Effector CD4-positive, alpha-beta T cell (primary cell): ENCODE measurements around the gene XYLT1.

ENCODE experiments used
- DNase-seq: peaks from one replicate; pipeline ENCODE4 v3.0.0-alpha.2; 2020

Gene XYLT1

GRCh38 chr16:17246974-17247732 lies 223.6 kb downstream of the XYLT1 start:
- DNase-seq = no peak

- DNase-seq = no peak
Observed at GRCh38 chr16:17246268-17246885, 224.4 kb downstream of the XYLT1 start.

GRCh38 chr16:17245776-17246175 lies 225.0 kb downstream of the XYLT1 start:
- DNase-seq = no peak

GRCh38 chr16:17244872-17245551 lies 225.7 kb downstream of the XYLT1 start:
- DNase-seq = no peak

- no peak for DNase-seq
Observed at GRCh38 chr16:17241264-17241835, 229.4 kb downstream of the XYLT1 start.

- DNase-seq = no peak
Observed at GRCh38 chr16:17238285-17239028, 232.3 kb downstream of the XYLT1 start.

- no peak for DNase-seq
Observed at GRCh38 chr16:17237350-17237944, 233.3 kb downstream of the XYLT1 start.

- DNase-seq = no peak
Observed at GRCh38 chr16:17235147-17235815, 235.5 kb downstream of the XYLT1 start.

- no peak for DNase-seq
Observed at GRCh38 chr16:17233318-17234002, 237.3 kb downstream of the XYLT1 start.

GRCh38 chr16:17232487-17232886 lies 238.3 kb downstream of the XYLT1 start:
- DNase-seq = no peak

GRCh38 chr16:17231972-17232371 lies 238.8 kb downstream of the XYLT1 start:
- DNase-seq = no peak

- no peak for DNase-seq
Observed at GRCh38 chr16:17230932-17231581, 239.7 kb downstream of the XYLT1 start.

- DNase-seq = no peak
Observed at GRCh38 chr16:17229766-17230165, 241.0 kb downstream of the XYLT1 start.

GRCh38 chr16:17229131-17229530 lies 241.6 kb downstream of the XYLT1 start:
- DNase-seq = no peak

- no peak for DNase-seq
Observed at GRCh38 chr16:17228708-17229055, 242.1 kb downstream of the XYLT1 start.

GRCh38 chr16:17228048-17228707 lies 242.6 kb downstream of the XYLT1 start:
- DNase-seq = no peak

GRCh38 chr16:17227278-17227677 lies 243.5 kb downstream of the XYLT1 start:
- no peak for DNase-seq

- DNase-seq = no peak
Observed at GRCh38 chr16:17225541-17225940, 245.2 kb downstream of the XYLT1 start.

GRCh38 chr16:17224879-17225281 lies 245.9 kb downstream of the XYLT1 start:
- no peak for DNase-seq

- DNase-seq = no peak
Observed at GRCh38 chr16:17224350-17224749, 246.4 kb downstream of the XYLT1 start.
